ENCODE data around the gene AKR1C1. TPM values are rescaled to one million over a fixed set of nuclear protein-coding genes. Genes with fewer than 3 reads are reported as not detected.
"Not testable (repeated sequence)": the region's sequence is repeated elsewhere in the genome, so short reads cannot be mapped to it uniquely, and the experiment has no call there.

The AKR1C1 gene
- total RNA-seq, 1 donor from 2014 or later = 18.4 TPM

DNA sequence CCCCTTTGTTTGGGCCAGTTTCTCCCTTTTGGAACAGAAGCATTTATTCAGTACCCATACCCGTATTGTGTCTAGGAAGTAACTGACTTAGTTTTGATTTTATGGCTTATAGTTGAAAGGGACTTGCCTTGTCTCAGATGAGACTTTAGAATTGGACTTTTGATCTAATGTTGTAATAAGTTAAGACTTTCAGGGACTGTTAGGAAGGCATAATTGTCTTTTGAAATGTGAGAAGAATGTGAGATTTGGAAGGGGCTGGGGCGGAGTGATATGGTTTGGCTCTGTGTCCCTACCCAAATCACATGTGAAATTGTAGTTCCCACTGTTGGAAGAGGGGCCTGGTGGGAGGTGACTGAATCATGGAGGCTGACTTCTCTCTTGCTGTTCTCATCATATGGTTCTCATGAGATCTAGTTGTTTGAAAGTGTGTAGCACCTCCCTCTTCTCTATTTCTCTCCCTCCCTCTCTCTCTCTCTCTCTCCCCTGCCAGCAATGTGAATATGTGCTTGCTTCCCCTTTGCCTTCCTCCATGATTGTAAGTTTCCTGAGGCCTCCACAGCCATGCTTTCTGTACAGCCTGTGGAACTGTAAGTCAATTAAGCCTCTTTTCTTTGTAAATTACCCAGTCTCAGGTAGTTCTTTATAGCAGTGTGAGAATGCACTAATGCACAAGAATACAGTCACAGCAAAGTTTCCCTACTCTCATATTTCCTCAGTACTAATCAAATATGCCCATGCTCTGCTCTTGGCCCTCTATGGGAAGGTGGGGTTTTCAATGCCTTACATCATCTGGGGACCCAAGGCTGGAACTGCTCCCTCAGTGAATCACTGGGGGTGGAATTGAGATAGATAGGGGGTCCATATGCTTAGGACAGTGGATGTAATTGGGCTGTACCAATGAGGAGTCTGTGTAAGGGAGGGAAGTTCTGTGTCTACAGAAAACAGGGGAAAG, 17.2 kb upstream of the AKR1C1 start:
- H3K4me1 ChIP-seq = peaks cover 23 to 55% of the 10 kb centered on the region in 2 donors
- H3K9me3 ChIP-seq = no peaks in the 10 kb centered on the region
- H3K27me3 ChIP-seq = no peaks in the 10 kb centered on the region
- H3K4me3 ChIP-seq = no peak overlapping the region
- H3K27ac ChIP-seq = peak overlapping the region; percentile 91 to 94
- intact Hi-C loops (cut with DNase I) = loop anchor here (5.0 kb wide), 3 partner anchors 126 to 1774 kb away; partner anchors contain the start of genes AKR1C3 and PITRM1
- TF ChIP-seq, protein P1, sequence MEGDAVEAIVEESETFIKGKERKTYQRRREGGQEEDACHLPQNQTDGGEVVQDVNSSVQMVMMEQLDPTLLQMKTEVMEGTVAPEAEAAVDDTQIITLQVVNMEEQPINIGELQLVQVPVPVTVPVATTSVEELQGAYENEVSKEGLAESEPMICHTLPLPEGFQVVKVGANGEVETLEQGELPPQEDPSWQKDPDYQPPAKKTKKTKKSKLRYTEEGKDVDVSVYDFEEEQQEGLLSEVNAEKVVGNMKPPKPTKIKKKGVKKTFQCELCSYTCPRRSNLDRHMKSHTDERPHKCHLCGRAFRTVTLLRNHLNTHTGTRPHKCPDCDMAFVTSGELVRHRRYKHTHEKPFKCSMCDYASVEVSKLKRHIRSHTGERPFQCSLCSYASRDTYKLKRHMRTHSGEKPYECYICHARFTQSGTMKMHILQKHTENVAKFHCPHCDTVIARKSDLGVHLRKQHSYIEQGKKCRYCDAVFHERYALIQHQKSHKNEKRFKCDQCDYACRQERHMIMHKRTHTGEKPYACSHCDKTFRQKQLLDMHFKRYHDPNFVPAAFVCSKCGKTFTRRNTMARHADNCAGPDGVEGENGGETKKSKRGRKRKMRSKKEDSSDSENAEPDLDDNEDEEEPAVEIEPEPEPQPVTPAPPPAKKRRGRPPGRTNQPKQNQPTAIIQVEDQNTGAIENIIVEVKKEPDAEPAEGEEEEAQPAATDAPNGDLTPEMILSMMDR (IDR thresholded peaks at IDR 0.05) = no peak
- no peak for DNase-seq (ENCODE audit: low spot score in 2 of 2)
- H3K36me3 ChIP-seq = no peaks in the 10 kb centered on the region

DNA sequence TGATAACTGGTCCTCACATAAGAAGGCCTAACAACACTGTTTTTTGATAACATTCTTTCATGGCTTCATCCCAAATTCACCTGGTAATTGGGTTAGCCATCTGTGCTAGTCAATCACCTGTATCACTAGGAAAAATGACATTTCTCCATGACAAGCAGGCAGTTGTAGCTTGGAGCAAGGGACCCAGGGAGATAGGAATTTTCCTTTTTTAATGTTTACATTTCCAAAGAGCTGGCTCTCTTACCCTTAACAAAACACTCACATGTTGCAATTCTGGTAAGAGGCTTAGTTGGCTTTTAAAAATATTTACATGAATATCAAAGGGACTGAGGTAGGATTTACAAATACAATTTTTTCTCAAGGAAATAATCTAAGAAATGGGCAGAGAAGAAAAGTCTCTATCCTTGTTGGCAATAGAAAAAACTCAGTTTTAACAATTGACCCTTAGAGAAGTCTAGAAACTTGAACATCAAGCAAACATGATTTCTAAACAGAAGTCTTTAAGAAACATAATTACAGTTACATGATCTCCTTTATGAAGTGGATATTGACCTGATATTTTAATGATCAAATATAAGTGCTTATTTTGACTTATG, 16.1 kb upstream of the AKR1C1 start:
- intact Hi-C loops (cut with DNase I) = loop anchor here (5.0 kb wide), 3 partner anchors 125 to 1775 kb away; partner anchors contain the start of genes AKR1C3 and PITRM1
- Histone ChIP-seq H3K4me1 (peaks cover 19 to 46% of the 10 kb centered on the region in 2 donors), H3K27me3 (no peaks in the 10 kb centered on the region), H3K4me3 (no peak overlapping the region), H3K36me3 (no peaks in the 10 kb centered on the region), H3K27ac (peak overlapping the region; percentile 80 to 94), H3K9me3 (no peaks in the 10 kb centered on the region)
- TF ChIP-seq, protein P1 (IDR thresholded peaks at IDR 0.05) = no peak
- DNase-seq (ENCODE audit: low spot score in 2 of 2) = no peak

DNA sequence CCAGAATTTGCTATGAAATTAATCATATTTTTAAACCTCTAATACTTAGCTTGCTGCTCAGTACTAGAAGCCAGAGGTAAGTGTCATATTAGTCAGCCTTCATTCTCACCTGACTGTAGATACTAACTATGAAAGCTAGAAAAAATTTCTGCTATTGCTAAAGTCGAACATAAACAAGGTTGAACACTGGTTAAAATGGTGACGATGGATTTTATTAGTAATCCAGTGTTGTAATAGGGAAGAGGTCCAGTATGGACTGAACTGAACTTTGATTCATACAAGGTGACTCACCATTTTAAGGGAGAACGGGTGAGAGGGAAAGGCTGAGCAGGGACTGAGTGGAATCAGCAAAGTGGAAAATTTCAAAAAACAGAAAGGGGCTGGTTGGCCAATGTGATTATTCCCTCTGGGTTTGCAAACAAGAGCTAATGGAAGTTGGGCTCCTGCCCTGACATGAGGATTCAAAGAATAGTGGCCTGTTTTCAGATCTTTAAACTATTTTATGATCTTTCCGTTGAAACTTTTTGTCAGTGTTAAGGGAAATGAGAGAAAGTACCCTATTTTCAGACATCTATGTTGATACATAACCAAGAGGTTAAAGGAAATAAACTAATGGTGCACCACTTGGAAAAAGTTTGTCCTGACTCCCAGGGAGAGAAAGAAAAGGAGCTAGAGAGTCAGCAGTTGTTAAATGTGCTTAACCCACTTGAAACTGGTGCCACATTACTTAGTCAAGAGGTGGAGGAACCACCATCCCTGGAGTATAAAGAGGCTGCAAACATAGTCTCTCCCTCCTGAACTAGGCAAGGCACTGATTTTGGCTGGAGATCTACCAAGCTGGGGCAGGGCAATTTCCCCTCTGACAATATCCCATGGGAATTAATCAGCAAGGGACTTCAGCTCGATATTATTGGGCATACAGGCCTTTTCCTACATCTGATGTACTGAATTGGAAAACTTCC, 15.3 kb upstream of the AKR1C1 start:
- H3K4me1 ChIP-seq = peaks cover 15 to 41% of the 10 kb centered on the region in 2 donors

DNA sequence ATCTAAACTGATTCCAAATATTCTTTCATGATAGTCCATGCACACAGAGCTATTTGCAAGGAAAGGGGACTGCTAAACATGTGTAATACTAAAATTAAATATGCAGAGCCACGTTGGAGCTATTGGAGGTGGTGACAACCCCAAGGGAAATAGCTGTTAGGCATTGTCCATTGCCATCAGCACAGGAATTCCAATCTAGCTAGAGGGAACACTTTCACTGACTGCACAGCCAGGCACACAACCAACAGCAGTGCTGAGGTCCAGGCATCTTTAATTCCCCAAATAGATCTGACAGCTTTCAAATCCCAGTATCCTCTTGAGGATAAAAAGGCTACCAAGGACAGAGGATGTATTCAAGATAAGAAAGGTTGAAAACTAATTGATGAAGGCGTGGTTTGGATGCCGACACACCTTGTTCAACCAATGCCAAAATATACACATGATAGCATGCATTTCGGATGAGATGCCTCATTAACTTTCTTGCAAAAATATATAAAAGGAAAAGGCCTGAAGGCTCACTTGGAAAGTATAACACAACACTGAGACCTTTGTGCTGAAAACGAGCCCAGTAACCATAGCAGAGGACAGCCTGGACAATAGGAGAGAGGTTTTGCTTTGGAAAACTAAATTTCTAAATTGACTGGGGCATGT, 11.6 kb upstream of the AKR1C1 start:
- intact Hi-C loops (cut with DNase I); H3K4me3 ChIP-seq; H3K27me3 ChIP-seq; DNase-seq (ENCODE audit: low spot score in 2 of 2); H3K36me3 ChIP-seq; H3K27ac ChIP-seq; H3K9me3 ChIP-seq: not testable (repeated sequence)
- H3K4me1 ChIP-seq = peaks cover 7 to 21% of the 10 kb centered on the region in 2 donors

More for the DNA sequence above, 15.3 kb upstream of the AKR1C1 start:
- no peak overlapping the region for H3K4me3 ChIP-seq
- no peaks in the 10 kb centered on the region for H3K9me3 ChIP-seq
- peak overlapping the region; percentile 80 to 94 for H3K27ac ChIP-seq
- TF ChIP-seq, protein P1 (IDR thresholded peaks at IDR 0.05) = no peak
- H3K27me3 ChIP-seq = no peaks in the 10 kb centered on the region
- intact Hi-C loops (cut with DNase I) = loop anchor here (5.0 kb wide), 3 partner anchors 124 to 1776 kb away; partner anchors contain the start of genes AKR1C3 and PITRM1
- no peaks in the 10 kb centered on the region for H3K36me3 ChIP-seq
- DNase-seq (ENCODE audit: low spot score in 2 of 2) = peak in 1 of 2 donors; percentile 87

DNA sequence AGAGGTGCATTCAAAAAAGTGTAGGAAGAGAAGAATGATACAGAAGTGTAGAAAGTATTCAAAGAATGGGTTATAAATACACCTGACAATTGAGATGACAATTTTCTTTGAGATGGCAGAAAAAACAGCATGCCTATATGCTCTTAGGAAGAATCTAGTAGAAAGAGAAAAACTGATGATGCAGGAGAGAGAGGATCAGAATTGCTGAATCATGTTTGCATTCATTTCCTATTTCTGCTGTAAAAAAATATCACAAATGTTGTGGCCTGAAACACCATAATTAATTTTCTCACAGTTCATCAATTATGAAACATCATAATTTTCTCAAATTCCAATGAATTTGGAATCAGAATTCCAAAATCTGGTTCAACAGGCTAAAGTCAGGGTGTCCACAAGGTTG, 9.8 kb upstream of the AKR1C1 start:
- peaks cover 4 to 8% of the 10 kb centered on the region in 2 donors for H3K4me1 ChIP-seq
- no peaks in the 10 kb centered on the region for H3K27me3 ChIP-seq
- H3K27ac ChIP-seq = no peak overlapping the region
- DNase-seq (ENCODE audit: low spot score in 2 of 2) = no peak
- H3K4me3 ChIP-seq = no peak overlapping the region
- TF ChIP-seq, protein P1 (IDR thresholded peaks at IDR 0.05) = no peak
- no peaks in the 10 kb centered on the region for H3K36me3 ChIP-seq
- no peaks in the 10 kb centered on the region for H3K9me3 ChIP-seq
- intact Hi-C loops (cut with DNase I) = no loop called here

DNA sequence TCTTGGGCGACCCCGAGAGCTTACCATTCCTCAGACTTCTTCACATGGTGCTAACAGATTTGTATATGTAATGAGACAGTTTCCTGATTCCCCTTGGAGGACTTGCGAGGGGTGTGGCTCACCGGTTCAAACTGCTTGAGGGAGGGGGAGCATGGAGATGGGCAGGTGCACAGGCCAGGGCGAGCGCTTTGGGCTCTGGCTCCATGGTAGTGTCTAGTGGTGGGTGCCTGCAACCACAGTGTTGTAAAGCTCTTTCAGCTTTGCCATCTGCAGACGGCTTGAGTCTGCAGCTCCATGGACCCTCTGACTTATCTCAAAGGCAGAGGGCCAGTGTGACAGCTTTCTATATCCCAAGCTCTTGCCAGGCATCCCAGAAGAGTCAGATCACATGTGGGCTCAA, 7.1 kb upstream of the AKR1C1 start:
- DNase-seq (ENCODE audit: low spot score in 2 of 2); H3K36me3 ChIP-seq; H3K4me3 ChIP-seq; H3K27ac ChIP-seq; H3K4me1 ChIP-seq; intact Hi-C loops (cut with DNase I); H3K9me3 ChIP-seq; H3K27me3 ChIP-seq: not testable (repeated sequence)

DNA sequence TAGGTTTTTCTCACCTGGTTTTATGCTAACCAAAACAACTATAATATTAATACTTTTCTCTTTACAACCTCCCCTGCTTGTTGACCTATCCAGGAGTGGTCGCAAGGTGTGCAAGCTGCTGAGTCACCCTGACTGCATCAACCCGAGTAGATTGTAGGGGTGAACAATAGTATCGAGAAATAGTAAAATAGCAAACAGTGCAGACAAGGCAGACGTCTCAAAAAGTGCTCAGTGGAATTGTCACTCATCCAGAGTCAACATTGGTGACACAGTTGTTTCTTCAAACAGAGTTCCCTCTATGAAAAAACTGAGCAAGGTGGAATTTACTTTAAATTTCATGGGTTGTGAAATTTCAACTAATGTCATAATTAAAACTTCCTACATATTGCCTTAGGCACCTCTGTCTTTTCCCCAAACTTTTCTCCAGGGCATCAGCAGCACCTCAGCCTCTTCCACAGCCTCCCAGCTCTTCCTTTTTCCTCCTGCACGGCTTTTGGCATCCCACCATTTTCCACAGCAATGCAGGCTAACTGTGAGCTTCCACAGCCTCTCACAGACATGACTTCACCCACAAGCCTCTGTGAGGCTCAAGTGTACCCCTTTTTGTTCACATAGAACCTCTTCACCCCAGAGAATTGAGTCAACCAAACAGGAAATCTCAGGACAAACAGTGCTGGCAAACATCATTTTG, 6.1 kb upstream of the AKR1C1 start:
- DNase-seq (ENCODE audit: low spot score in 2 of 2); H3K27me3 ChIP-seq; intact Hi-C loops (cut with DNase I): not testable (repeated sequence)

DNA sequence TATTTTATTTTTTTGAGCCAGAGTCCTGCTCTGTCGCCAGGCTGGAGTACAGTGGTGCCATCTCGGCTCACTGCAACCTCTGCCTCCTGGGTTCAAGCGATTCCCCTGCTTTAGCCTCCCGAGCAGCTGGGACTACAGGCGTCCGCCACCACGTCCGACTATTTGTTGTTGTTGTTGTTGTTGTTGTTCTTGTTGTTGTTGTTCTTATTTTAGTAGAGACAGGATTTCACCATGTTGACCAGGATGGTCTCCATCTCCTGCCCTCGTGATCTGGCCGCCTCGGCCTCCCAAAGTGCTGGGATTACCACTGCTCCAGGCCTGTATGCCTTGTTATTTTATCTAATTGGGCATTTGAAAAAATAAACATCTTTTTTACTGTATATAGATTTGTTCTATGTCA, 1.7 kb upstream of the AKR1C1 start:
- intact Hi-C loops (cut with DNase I); H3K27ac ChIP-seq; H3K4me1 ChIP-seq; H3K4me3 ChIP-seq; DNase-seq (ENCODE audit: low spot score in 2 of 2); H3K9me3 ChIP-seq; H3K36me3 ChIP-seq; H3K27me3 ChIP-seq: not testable (repeated sequence)

More for the DNA sequence above, 6.1 kb upstream of the AKR1C1 start:
- H3K27ac ChIP-seq, H3K4me1 ChIP-seq, H3K4me3 ChIP-seq, H3K36me3 ChIP-seq, H3K9me3 ChIP-seq: not testable (repeated sequence)
